ENCODE results near the gene PSMD2.

Gene PSMD2

DNA sequence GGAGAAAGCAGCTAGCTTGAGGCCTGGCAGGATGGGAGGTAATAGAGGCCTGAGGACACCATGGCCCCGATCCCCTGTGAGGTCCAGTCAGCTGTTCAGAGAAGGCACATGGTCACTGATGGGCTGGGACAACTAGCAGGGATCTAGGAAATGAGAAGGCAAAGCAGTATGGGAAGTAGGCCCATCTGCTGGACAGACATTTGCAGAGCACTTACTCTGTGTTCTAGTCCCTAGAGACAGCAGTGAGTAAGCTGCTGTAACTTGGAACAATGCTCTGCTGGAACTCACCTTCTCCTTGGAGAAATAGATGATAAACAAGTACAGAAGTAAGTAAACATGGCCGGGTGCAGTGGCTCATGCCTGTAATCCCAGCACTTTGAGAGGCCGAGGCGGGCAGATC is 16.1 kb upstream of the PSMD2 start:
- no peak for DNase-seq

DNA sequence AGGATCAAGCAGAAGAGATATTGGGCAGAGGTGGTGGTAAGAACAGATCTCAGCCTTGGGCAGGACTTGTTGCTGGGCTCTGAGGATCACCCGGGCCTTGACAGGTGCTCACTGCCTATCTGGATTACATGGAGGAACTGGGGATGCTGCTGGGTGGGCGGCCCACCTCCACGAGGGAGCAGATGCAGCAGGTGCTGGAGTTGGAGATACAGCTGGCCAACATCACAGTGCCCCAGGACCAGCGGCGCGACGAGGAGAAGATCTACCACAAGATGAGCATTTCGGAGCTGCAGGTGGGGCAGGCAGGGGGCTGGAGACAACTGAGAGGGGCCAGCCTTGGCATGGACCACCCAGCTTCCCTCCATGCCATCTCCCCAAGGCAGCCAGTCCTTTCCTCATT is 15.4 kb upstream of the PSMD2 start:
- DNase-seq = no peak

DNA sequence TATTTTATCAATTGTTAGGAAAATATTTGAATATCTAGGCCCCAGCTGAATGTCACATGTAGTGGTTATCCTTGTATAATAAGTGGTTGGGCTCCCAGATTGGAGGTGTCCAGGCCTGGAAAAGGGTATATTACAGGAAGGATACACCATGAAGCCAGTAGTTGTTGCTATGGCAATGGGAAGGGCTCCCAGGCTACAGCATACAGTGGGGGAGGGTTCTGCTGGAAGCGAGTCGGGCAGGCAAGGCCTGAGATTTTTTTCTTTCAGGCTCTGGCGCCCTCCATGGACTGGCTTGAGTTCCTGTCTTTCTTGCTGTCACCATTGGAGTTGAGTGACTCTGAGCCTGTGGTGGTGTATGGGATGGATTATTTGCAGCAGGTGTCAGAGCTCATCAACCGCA is 14.3 kb upstream of the PSMD2 start:
- peak; percentile 71 for DNase-seq

DNA sequence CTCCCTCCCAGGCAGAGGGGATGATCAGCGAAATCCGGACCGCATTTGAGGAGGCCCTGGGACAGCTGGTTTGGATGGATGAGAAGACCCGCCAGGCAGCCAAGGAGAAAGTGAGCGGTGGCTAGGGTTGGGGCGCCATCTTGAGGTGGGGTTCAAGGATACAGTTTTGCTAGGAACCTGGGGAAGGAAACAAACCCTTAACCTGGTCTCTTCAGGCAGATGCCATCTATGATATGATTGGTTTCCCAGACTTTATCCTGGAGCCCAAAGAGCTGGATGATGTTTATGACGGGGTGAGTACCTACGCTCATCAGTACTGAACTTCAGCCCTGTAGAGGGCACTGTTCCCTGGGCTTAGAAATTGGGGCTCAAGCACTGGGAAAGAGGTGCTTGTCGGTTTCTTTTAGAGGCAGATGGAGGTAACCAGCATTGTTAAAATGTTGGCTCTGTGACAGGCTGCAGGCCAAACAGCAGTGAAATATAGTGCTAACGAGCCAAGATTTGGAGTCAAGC is 9.6 kb upstream of the PSMD2 start:
- DNase-seq = peak; percentile 65

DNA sequence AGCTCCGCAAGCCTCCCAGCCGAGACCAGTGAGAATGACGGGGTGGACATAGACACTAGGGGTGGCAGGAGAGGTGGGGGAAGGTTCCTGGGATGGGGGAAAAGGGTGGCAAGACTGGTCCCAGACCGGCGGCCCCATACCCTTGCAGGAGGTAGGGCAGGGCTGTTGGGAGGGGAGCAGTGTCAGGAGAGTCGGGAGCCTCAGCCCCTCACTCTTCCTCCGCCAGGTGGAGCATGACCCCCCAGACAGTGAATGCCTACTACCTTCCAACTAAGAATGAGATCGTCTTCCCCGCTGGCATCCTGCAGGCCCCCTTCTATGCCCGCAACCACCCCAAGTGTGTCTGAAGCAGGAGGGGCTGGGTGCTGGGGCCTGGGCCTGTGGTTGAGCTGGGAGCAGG is 8.7 kb upstream of the PSMD2 start:
- DNase-seq = no peak

DNA sequence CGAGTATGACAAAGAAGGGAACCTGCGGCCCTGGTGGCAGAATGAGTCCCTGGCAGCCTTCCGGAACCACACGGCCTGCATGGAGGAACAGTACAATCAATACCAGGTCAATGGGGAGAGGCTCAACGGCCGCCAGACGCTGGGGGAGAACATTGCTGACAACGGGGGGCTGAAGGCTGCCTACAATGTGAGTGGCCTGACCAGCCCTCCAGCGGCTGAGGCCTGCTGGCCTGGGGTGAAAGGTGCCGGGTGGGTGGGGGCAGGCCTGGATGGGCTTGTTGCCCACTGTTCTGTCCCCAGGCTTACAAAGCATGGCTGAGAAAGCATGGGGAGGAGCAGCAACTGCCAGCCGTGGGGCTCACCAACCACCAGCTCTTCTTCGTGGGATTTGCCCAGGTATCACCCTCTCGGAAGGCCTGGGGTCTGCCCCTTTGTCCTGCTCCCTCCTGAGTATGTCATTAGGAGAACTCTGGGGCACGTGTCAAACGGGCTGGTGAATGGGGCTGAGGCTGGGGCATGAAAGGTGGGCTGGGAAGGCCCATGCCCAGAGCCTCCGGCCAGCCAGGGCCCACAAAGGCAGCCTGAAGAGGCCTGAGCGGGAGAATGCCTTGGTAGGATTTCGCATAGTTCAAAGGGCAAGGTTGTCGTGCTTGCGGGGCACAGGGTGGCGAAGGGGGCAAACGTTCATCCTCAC is 7.8 kb upstream of the PSMD2 start:
- no peak for DNase-seq

DNA sequence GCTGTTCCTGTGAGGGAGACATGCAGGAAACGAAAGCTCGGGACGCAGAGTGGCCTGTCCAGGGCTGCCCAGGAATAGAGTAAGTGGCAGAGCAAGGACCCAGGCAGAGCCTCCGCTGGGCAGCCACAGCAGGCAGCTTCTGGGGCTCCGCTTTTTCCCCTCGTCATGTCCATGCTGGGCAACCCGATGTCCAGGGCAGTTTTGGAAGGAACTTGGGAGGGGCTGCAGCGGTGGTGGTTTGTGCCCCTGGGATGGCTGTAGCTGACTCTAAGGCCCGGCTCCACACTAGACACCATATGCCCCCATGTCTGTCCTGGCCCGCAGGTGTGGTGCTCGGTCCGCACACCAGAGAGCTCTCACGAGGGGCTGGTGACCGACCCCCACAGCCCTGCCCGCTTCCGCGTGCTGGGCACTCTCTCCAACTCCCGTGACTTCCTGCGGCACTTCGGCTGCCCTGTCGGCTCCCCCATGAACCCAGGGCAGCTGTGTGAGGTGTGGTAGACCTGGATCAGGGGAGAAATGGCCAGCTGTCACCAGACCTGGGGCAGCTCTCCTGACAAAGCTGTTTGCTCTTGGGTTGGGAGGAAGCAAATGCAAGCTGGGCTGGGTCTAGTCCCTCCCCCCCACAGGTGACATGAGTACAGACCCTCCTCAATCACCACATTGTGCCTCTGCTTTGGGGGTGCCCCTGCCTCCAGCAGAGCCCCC is 7.1 kb upstream of the PSMD2 start:
- no peak for DNase-seq

DNA sequence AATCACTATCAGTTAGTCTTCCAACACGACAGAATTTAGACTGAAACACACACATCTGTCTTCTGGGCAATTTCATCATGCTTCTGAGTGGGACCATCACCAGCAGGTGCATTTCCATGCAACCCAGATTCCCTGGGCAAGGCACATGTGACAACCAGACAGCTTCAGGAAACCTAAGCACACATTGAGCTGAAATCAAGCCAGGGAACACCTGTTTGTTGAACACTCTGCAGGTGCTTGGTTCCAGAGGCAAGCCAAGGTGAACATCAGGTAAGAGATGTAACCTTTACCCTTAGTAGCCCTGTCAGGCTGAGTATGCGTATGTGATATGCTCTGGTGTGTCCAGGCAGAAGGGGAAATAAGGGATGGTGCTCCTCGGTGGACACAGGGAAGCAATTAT is 3.3 kb upstream of the PSMD2 start:
- no peak for DNase-seq

DNA sequence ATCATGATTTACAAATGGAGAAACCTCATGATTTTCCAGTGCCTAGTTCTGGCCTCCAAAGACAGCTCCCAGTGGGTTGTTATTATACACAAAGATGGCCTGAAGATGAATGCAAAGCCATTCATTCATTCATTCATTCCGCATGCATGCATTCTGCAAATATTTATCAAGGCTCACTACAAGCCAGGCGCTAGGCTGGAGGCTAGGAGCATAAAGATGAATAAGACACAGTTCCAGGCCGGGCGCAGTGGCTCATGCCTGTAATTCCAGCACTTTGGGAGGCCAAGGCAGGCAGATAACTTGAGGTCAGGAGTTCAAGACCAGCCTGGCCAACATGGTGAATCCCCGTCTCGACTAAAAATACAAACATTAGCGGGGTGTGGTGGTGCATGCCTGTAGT is 2.4 kb upstream of the PSMD2 start:
- DNase-seq = no peak

DNA sequence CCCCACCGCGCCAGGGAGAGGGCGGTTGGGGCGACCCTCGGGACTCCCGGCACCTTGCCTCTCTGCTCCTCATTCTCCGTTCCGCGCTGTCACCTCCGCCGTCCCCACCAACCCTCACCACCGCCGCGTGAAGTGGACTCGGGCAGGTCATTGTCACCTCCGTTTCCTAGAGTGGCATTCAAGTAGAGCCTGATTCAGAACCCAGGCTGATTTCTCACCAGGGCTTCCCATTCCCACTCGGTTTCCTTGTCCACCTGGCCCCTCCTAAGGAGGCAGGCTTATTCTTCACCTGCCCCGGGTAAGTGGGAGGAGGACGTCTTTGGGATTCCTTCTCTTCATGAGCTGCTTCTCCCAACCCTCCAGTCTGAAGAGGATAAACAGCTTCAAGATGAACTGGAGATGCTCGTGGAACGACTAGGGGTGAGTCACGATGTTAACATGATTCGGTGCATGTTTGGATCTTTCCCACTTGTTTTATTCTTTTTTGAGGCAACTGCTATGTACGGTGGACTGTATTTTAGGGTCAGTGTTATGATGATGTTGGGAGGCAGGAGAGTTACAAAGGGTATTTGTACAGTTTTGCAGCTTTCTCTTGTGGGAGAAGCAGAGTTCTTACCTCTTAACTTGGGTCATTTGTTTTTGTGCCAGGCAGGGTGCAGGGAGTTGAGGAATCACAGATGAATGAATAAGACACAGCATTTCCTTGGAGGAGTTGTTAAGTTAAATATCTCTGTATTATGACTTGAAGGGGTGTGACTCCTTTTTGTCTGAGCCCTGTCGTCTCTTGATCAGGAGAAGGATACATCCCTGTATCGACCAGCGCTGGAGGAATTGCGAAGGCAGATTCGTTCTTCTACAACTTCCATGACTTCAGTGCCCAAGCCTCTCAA is 692 bp downstream of the PSMD2 start:
- DNase-seq = peak; percentile 61

DNA sequence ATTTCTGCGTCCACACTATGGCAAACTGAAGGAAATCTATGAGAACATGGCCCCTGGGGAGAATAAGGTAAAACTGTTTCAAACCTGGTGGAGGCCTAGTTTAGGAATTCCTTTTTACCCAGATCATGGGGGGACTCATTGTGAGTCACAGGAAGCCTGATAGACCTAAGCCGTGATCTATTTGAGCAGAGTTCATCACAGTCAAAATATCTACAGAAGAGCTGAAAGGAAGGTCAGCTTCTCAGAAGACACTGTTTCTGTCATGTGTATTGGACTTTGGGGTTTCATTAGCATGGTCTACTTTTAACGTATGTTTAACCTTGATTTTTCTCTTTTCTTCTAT is 1.3 kb downstream of the PSMD2 start:
- peak; percentile 83 for DNase-seq

DNA sequence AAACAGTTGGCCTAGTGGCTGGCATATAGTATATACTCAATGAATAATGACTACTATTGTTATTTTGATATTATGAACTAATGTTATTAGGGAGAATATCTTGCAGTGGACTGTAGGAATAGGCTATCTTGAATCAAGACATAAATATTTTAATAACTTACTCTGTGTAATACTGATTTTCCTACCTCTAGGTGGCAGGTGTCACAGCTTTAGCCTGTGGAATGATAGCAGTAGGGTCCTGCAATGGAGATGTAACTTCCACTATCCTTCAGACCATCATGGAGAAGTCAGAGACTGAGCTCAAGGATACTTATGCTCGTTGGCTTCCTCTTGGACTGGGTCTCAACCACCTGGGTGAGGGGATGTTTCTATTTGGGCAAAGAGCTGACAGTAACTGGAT is 6.5 kb downstream of the PSMD2 start:
- peak; percentile 28 for DNase-seq

DNA sequence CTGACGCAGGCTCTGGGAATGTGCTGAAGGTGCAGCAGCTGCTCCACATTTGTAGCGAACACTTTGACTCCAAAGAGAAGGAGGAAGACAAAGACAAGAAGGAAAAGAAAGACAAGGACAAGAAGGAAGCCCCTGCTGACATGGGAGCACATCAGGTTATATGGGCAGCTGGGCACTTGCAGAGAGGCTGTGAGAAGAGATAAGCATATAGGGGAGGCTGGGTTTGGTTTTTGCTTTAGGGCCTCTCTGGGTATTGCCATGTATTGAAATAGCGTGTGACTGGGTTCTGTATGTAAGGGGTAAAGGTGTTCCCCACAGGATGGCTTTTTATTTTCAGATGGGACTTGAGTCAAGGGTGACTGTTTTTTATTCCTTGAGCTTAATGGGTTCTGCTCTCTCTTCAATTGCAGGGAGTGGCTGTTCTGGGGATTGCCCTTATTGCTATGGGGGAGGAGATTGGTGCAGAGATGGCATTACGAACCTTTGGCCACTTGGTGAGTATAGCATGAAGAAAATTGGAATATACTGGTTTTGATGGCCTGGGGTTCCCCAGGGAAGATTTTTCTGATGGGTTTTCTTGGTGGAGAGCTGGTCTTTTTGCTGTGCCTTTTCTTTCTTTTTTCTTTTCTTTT is 7.4 kb downstream of the PSMD2 start:
- no peak for DNase-seq

DNA sequence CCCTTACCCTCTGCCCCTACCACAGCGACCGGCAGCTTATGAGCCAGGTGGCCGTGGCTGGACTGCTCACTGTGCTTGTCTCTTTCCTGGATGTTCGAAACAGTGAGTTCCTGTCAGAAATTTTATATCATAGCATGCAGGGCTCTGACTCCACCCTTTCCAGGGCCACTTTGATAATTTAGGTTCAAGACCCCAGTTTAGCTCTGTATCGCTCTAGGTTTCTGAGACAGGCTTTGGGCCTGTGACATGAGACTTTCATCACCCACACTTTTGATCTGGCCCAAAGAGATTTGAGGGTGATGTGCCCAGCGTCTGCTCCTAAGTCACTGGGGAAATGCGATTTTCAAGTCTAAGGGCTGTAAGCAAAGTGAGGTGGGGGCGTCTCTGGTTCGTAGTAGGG is 8.9 kb downstream of the PSMD2 start:
- DNase-seq = no peak

DNA sequence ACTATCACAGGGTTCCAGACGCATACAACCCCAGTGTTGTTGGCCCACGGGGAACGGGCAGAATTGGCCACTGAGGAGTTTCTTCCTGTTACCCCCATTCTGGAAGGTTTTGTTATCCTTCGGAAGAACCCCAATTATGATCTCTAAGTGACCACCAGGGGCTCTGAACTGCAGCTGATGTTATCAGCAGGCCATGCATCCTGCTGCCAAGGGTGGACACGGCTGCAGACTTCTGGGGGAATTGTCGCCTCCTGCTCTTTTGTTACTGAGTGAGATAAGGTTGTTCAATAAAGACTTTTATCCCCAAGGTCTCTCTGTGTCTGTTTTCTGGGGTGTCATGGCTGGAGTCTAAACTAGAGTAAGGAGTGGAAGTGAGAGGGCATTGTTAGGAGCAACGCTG is 9.7 kb downstream of the PSMD2 start:
- no peak for DNase-seq

DNA sequence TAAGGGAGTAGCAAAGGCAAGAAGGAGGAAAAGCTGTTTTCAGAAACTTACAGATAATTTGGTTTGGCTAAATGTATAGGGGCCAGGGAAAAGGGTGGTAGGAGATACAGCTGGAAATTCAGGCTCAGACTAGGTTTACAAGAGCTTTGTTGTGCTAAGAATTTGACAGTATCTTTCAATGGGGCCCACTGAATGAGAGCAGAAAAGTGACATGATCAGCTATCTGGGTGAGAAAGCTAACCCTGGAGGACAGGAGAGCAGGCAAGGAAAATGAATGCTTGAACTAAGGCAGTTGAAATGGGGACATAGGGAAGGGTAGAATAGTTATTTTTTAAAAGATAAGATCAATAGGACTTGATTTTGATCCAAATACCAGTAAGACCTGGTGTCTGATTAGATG is 12.6 kb downstream of the PSMD2 start:
- no peak for DNase-seq

DNA sequence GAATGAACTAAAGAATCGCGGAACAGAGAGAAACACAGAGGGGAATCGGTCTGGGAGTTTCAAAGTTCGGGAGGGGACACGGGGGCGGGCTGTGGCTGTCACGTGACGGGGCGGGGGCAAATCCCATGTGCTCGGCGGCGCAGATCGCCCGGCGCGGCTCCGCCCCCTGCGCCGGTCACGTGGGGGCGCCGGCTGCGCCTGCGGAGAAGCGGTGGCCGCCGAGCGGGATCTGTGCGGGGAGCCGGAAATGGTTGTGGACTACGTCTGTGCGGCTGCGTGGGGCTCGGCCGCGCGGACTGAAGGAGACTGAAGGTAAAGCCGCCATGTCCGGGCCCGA is 15.3 kb downstream of the PSMD2 start, which contains the start of gene EIF4G1:
Gene EIF4G1, plus strand, starts transcription at position 244 of the 337 bp plus-strand sequence. CDS start 1,191 bp downstream, outside the sequence.
- peak; percentile 92 for DNase-seq

DNA sequence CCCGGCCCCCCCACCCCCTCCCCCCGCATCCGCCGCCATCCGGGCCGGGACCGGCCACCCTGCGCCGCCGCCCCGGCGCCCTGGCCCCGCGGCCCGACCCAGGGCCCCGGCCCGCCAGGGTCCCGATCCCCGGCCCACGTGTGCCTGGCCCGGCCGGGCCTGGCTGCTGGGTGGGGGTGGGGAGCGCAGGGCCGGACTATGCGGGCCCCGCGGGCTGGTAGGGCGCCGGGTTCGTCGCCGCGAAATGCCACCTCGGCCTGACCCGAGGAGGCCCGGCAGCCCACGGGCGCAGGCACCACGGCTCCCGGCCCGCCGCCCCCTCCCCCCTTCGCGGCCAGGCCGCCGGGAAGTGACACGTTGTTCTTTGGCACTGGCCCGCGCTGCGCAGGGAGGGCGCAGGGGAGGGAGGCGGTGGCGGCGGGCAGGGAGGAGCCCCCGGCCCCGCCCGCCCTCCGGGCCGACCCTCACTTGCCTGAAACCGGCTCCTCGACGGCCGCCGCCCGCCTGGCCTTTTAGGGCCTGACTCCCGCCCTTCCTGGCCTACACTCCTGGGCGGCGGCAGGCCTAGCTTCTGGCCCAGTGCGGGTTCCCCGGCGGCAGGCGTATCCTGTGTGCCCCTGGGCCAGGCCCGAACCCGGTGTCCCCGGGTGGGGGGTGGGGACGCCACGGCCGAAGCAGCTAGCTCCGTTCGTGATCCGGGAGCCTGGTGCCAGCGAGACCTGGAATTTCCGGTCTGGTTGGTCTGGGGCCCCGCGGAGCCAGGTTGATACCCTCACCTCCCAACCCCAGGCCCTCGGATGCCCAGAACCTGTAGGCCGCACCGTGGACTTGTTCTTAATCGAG is 15.9 kb downstream of the PSMD2 start:
- peak; percentile 66 for DNase-seq

DNA sequence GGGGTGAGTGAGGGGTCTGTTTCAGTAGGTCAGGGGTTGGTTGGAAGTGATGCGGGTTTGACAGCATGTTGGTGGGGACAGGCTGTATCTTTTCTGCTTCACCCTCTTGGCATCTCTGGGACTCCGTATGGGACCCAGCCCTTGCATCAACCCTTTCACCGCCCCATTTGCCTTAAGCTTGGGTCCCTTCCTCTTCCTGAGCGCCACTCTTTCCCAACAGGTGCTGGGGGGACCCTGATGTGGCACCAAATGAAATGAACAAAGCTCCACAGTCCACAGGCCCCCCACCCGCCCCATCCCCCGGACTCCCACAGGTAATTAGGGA is 16.5 kb downstream of the PSMD2 start:
- DNase-seq = no peak

DNA sequence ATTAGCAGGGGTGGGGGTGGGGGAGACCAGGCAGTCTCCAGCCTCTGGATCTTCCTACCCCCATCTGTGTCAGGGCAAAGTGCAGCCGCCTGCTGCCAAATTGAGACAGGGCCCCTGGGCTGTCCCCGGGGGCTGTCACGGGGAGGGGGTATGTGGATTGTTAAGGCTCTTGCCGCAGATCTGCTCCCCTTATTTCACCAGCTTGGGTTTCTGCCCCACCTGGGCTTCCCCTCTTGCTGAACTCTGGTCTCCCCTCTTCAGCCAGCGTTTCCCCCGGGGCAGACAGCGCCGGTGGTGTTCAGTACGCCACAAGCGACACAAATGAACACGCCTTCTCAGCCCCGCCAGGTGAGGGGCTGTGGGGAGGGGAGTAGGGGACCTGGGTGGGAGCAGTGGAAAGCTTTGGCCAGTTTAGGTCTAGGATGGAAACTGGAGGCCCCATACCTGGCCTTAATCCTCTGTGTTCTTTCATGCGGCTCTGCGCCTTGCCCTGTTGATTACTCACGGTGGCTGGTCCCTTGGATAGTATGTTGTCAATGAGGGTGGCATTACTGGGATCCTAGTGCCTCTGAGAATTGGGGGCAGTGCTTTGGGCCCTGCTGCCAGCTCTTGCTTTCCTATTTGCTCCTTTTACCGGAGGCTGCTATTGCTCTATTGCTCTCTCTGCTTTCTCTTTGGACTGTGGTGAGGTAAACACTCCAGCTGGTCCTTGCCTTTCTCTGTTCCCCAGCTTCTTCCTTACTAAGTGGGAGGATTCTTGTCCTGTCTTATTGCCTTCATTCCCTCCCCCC is 17.0 kb downstream of the PSMD2 start:
- DNase-seq = no peak

DNA sequence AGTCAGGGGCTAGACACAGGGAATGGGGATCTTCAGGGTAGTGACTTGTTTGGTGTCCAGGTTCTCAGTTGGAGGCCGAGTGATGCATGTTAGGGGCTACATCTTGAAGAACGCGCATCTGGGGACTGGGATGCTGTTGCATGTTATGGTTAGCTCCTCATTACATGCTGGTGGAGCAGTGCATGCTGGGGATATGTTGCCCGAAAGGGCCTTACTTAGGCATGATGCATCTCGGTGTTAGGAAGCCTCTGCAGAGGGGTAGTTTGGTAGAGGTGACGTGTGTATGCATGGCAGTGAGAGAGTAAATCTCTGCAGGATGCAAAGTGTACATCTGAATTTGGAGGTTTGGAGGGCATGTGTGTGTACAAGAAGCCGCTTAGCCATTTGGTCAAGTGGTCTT is 17.8 kb downstream of the PSMD2 start:
- no peak for DNase-seq

DNA sequence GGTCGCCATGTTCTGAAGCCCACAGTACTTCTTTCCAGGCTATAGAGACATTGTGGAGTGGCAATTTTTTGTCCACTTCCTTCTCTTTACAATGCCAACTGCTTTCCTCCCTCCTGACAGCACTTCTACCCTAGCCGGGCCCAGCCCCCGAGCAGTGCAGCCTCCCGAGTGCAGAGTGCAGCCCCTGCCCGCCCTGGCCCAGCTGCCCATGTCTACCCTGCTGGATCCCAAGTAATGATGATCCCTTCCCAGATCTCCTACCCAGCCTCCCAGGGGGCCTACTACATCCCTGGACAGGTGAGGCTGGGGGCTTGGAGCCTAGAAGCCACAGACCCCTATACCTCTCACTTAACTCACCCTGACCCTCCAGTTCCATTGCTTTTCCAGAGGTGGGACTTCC is 18.2 kb downstream of the PSMD2 start:
- no peak for DNase-seq

Measured in EL (cell line).